ENCODE measurements around the gene ATAD2B.
"Not testable (repeated sequence)": the region's sequence is repeated elsewhere in the genome, so short reads cannot be mapped to it uniquely, and the experiment has no call there.

Gene ATAD2B

DNA sequence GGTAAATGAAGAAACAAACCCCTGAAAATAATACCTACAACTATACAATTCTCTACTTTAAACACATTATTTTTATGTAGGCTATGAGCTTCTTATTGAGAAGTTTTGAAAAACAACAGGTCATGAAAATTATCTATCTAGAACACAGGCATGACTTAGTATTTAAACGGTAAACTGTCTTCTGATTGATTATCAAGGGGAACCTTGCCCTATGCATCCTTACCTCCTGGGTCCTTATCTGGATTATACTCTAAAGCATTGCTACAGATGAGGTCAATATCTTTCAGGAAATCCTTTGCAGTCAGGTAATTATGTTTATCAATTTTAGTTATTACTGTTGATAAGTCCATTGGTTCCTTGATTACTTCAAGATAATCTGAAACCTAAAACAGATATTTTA lies 144.3 kb downstream of the ATAD2B start:
- DNase-seq, result no peak

- DNase-seq, result no peak
These were observed 144.8 kb downstream of the ATAD2B start for GRCh38 chr2:23782126-23782525.

- not testable (repeated sequence) for DNase-seq
These were observed 146.5 kb downstream of the ATAD2B start for GRCh38 chr2:23780465-23780864.

DNA sequence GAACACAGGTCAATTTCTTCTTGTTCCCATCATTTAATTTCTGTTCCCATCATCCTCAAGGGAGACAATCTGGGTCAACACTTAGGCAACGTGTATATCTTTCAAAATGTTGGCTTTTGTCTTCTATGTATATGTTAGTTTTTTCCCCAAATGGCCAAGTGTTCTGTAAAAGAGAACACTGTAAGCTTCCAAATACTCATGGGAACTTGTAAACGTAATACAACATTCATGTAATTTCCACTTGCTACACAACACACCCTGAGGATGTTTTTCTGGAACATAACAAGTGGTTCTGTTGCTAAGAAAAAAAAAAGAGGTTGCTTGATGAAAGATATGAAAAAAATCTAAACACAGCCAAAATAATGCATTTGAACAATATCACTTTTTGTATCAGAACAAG lies 149.1 kb downstream of the ATAD2B start:
- DNase-seq, result no peak

- no peak for DNase-seq
These were observed 150.9 kb downstream of the ATAD2B start for GRCh38 chr2:23776021-23776420.

DNA sequence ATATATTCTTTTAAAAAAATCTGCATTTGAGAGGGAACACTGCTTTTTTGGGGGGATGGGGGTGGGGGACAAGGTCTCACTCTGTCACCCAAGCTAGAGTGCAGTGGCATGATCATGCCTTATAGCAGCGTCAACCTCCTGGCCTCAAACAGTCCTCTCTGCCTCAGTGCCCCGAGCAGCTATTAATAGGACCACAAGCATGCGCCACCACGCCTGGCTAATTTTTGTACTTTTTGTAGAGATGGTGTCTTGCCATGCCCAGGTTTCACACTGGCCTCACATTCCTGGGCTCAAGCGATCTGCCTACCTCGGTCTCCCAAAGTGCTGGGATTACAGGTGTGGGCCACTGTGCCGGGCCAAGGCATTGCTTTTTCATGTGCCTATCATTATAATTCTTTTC lies 154.2 kb downstream of the ATAD2B start:
- DNase-seq, result no peak

GRCh38 chr2:23772056-23772455 lies 154.9 kb downstream of the ATAD2B start:
- no peak for DNase-seq

- no peak for DNase-seq
These were observed 157.6 kb downstream of the ATAD2B start for GRCh38 chr2:23769364-23769763.

DNA sequence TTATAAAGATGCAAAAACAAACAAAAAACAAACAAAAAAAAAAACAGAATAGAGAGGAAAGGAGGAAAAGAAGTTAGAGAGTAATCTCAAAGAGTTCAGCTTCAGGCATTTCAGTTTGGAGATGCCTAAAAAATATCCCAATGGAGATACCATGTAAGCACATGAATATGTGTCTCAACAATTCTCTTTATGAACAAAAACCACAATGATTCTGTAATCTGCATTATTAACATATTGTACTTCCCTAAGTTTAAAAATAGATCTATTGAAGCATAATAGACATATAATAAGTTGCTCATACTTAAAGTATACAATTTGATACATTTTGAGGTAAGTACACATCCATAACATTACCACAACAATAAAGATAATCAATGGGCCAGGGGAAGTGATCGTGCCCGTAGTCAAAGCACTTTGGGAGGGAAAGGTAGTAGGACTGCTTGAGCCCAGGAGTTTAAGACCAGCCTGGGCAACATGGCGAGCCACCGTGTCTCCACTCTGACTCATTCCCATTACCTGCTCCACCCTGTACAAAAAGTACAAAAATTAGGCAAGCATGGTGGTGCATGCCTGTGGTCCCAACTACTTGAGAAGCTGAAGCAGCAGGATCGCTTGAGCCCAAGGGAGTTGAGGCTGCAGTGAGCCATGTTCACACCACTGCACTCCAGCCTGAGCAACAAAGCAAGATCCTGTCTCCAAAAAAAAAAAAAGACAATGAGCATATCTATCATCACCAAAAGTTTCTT lies 158.9 kb downstream of the ATAD2B start:
- peak; percentile 71 for DNase-seq

- DNase-seq, result no peak
These were observed 164.8 kb downstream of the ATAD2B start for GRCh38 chr2:23762141-23762540.

- peak; percentile 13 for DNase-seq
These were observed 165.3 kb downstream of the ATAD2B start for GRCh38 chr2:23761638-23762037.

DNA sequence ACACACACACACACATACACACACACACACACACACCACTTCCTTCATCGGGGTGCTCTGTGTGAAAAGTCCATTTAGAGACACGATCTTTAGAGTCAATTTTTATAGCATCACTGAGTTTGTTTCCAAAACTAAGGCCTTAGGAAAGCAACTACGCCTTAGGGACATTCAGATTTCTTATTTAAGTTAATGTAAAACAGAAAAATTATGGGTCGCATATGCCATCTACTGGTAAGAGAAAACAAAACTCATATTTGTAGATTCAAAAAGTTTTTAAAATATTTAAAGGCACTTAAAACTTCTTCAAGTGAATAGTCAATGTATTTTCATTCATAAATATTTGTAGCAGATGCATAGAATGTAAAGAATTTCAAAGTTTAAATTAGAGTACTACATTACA lies 166.2 kb downstream of the ATAD2B start:
- peak; percentile 12 for DNase-seq

DNA sequence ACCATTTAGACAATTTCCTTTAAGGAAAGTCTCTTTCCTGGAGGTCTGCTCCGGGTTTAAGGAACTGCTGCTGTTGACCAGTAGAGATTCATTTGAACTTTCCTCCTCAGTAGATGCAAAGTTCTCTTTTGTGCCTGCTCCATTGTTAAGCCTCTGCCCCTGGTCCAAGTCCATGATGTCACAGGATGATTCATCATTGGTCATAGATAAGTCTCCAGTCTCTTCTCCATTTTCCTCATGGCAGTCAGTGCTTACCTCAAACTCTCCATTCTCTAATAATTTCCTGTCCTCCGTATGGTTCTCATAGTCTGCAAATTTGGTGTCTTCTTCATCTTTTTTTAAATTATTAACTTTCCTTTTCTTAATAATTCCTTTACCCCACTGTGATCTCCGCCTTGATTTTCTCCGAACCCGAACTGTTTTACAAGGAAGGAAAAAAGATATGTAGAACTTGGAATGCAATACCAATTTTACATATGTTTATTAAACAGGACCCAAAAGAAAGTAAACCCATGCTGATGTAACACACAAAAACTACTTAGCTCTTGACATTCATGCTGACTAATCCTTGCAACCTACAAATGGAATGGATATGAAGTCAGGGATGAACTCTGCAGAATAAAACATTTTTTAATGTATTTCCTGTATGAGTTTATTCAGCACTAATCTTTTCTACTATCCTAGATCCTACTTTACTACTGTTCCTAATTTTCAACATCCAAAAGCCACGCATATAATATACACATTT lies 169.1 kb downstream of the ATAD2B start:
- DNase-seq, result peak; percentile 81

DNA sequence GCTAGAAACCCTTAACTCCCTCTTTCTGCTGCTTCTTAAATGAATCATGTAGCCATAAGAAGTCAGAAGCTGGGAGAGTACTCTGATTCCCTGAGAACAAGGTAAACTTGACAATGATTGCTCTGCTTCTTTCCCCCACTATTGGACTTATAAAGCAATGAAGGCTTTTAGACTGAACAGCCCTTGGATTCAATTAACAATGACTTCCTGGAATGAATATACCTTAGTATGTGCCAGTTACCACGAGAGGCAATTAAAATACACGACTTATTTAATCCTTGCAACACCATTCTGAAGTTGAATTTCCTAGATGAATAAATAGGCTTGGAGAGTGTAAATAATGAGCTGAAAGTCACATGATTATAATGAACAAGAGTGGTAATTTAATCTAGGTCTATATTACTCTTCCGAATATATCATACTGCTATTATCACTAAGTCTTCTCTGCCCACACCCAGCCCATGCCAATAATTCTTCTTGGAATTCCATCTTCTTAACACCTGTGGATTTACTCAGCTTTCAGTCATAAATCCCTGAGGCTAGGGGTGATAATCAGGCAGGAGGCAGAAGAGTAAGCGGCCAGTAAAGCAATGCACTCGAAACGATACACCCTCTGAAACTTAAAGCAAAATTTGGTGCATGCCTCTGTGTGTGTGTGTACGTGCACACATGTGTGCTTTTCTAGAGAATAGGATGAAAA lies 170.2 kb downstream of the ATAD2B start:
- no peak for DNase-seq

DNA sequence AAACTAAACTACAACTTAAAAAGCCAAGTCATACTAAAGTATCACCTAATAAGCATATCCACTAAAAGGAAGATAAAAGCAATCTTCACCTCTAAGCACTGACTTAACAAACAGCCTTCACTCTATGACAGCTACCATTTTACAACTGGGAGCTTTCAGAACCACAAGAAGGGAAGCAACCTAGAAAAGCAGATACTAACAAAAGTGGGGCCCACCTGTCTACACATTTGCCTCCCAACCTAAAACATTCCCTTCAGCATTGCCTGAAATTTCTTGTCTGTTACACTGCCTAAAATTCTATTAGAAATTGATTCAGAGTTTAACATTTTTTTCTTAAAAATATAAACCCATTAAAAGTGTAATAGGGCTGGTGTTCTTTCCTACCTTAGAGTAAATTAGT lies 172.0 kb downstream of the ATAD2B start:
- DNase-seq, result no peak

GRCh38 chr2:23753291-23754010 lies 173.5 kb downstream of the ATAD2B start:
- DNase-seq, result no peak

- no peak for DNase-seq
These were observed 175.1 kb downstream of the ATAD2B start for GRCh38 chr2:23751747-23752265.

DNA sequence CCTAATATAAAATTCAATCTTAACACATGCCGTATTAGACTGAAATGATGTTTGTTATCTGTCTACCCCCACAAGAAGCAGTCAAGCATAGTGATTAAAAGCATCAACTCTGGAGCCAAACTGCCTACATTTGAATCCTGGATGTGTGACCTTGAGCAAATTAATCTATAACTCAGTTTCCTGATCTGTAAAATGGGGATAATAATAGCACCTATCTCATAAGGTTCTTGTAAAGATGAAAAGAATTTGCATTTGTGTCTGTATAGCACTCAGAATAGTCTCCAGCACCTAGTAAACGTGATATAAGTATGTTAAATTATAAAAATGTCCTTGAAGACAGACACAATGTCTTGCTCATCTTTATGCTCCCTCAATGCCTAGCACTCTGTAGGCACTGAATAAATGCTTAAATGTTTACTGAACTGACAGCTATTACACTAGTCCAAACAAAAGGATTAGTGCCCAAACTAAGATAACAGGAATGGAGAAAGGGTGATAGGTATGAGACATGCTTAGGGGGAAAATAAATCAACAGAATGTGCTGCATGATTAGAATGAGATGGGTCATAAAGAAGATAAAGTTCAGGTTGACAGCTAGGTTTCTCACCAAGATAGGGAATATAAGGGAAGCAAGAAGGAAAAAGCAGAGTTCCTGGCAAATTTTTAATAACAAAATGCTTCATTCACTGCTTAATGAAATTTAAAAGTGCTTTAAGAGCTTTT lies 180.6 kb downstream of the ATAD2B start:
- DNase-seq, result no peak

DNA sequence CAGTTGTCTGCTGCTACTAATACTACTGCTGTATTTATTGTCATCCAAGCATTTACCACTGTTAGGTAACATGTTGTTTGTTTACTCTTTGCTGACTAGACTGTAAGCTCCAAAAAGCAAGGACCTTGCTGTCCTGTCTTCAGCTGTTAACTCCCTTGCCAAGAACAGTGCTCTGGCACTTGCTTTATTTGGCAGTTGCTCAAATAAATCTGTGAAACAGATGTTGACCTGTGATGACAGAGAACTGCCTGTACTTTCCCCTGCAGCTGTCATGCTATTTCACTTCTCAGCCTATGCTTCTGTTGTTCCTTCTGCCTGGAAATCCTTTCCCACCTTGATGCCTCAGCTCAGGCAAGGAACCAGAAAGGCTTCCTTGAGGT lies 181.2 kb downstream of the ATAD2B start:
- no peak for DNase-seq

DNA sequence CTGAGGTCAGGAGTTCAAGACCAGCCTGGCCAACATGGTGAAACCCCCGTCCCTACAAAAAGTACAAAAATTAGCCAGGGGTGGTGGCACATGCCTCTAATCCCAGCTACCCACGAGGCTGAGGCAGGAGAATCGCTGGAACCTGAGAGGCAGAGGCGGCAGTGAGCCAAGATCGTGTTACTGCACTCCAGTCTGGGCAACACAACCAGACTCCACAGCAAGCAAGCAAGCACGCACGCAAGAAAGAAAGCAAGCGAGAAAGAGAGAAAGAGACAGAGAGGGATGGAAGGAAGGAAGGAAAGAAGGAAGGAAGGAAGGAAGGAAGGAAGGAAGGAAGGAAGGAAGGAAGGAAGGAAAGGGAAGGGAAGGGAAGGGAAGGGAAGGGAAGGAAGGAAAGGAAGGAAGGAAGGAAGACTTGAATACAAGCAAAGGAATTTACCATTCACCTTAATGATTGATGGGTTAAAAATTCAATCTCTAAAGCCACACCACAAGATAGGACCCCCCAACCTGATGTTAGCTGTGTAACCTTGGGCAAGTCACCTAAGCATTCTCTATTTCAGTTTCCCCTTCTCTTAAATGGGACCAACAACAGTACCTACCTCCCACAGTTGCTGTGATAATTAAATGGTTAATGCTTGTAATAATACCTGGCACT lies 181.7 kb downstream of the ATAD2B start:
- DNase-seq, result no peak

- not testable (repeated sequence) for DNase-seq
These were observed 190.1 kb downstream of the ATAD2B start for GRCh38 chr2:23736783-23737182.

GRCh38 chr2:23734416-23734815 lies 192.5 kb downstream of the ATAD2B start:
- peak; percentile 39 for DNase-seq
